SK-N-SH treated with all-trans-retinoic acid at 6 μM for 48 hours (cell line): Measurements from ENCODE around the gene GXYLT2.

ENCODE experiments used
- ATAC-seq: fragments of 200-7000 bp; cut with Tn5 transposase; 3 replicates; pipeline ENCODE4 v1.9.1; 2020; ENCODE audit warnings: mild to moderate bottlenecking, moderate library complexity
- ARNTL ChIP-seq: fragments of 450-650 bp; formaldehyde crosslinking; IDR thresholded peaks from 2 replicates; pipeline ENCODE4 v1.5.0; 2020; ENCODE audit warnings: low read depth, mild to moderate bottlenecking, moderate library complexity, borderline replicate concordance
- BACH2 ChIP-seq: fragments of 250-450 bp; sonication (Bioruptor Pico); IDR thresholded peaks from 2 replicates; pipeline ENCODE4 v1.9.0; 2021; ENCODE audit warnings: mild to moderate bottlenecking, borderline replicate concordance
- CREB5 ChIP-seq: fragments of 250-450 bp; sonication (Bioruptor Pico); IDR thresholded peaks from 2 replicates; pipeline ENCODE4 v1.5.1; 2020; ENCODE audit warnings: low read depth, mild to moderate bottlenecking, moderate library complexity
- CSDC2 ChIP-seq: fragments of 250-450 bp; sonication (Bioruptor Pico); IDR thresholded peaks from 2 replicates; pipeline ENCODE4 v1.5.0; 2020; ENCODE audit warnings: mild to moderate bottlenecking, moderate library complexity
- ESRRG ChIP-seq: fragments of 250-450 bp; sonication (Bioruptor Pico); IDR thresholded peaks from 2 replicates; pipeline ENCODE4 v1.6.1; 2021; ENCODE audit warnings: mild to moderate bottlenecking
- GLIS3 ChIP-seq: fragments of 250-450 bp; sonication (Bioruptor Pico); IDR thresholded peaks from 2 replicates; pipeline ENCODE4 v1.5.0; 2020; ENCODE audit warnings: mild to moderate bottlenecking, moderate library complexity
- OSR1 ChIP-seq: fragments of 250-450 bp; sonication (Bioruptor Pico); IDR thresholded peaks from 2 replicates; pipeline ENCODE4 v1.8.0; 2022; ENCODE audit warnings: moderate library complexity, mild to moderate bottlenecking, inconsistent platforms
- POU6F1 ChIP-seq: fragments of 250-450 bp; sonication (Bioruptor Pico); IDR thresholded peaks from 2 replicates; pipeline ENCODE4 v1.8.0; 2021; ENCODE audit warnings: low read depth, mild to moderate bottlenecking, moderate library complexity, borderline replicate concordance
- RARB ChIP-seq: fragments of 250-450 bp; sonication (Bioruptor Pico); IDR thresholded peaks from 2 replicates; pipeline ENCODE4 v1.8.0; 2021; ENCODE audit warnings: mild to moderate bottlenecking, moderate library complexity
- SNAI2 ChIP-seq: fragments of 250-450 bp; sonication (Bioruptor Pico); IDR thresholded peaks from 2 replicates; pipeline ENCODE4 v1.5.0; 2020; ENCODE audit warnings: mild to moderate bottlenecking, moderate library complexity
- TCF4 ChIP-seq: fragments of 250-450 bp; sonication (Bioruptor Pico); IDR thresholded peaks from 2 replicates; pipeline ENCODE4 v1.8.0; 2021; ENCODE audit warnings: mild to moderate bottlenecking, moderate library complexity, borderline replicate concordance
- TSHZ2 ChIP-seq: fragments of 250-450 bp; sonication (Bioruptor Pico); IDR thresholded peaks from 2 replicates; pipeline ENCODE4 v1.5.0; 2020; ENCODE audit warnings: mild to moderate bottlenecking, moderate library complexity
- ZC3H10 ChIP-seq: fragments of 250-450 bp; sonication (Bioruptor Pico); IDR thresholded peaks from 2 replicates; pipeline ENCODE4 v1.5.1; 2021; ENCODE audit warnings: mild to moderate bottlenecking, moderate library complexity
- ZFP3 ChIP-seq: fragments of 250-450 bp; sonication (Bioruptor Pico); IDR thresholded peaks from 2 replicates; pipeline ENCODE4 v1.5.0; 2020; ENCODE audit warnings: mild to moderate bottlenecking, moderate library complexity
- ZFP30 ChIP-seq: fragments of 450-650 bp; formaldehyde crosslinking; IDR thresholded peaks from 2 replicates; pipeline ENCODE4 v1.5.0; 2022; ENCODE audit warnings: mild to moderate bottlenecking, moderate library complexity
- ZNF565 ChIP-seq: fragments of 450-650 bp; formaldehyde crosslinking; conservative IDR thresholded peaks from 2 replicates; pipeline ENCODE4 v1.5.0; 2020; ENCODE audit warnings: low read depth, mild to moderate bottlenecking, moderate library complexity
- ZNF70 ChIP-seq: fragments of 450-650 bp; formaldehyde crosslinking; IDR thresholded peaks from 2 replicates; pipeline ENCODE4 v1.5.0; 2020; ENCODE audit warnings: mild to moderate bottlenecking, moderate library complexity
- ZNF8 ChIP-seq: fragments of 450-650 bp; formaldehyde crosslinking; IDR thresholded peaks from 2 replicates; pipeline ENCODE4 v1.5.0; 2020; ENCODE audit warnings: mild to moderate bottlenecking, moderate library complexity
- TF ChIP-seq, protein P1 (sequence below): fragments of 250-450 bp; sonication (Bioruptor Pico); IDR thresholded peaks from 2 replicates; pipeline ENCODE4 v1.5.1; 2021; ENCODE audit warnings: mild to moderate bottlenecking, moderate library complexity
- TF ChIP-seq, protein P2 (sequence below): fragments of 250-450 bp; sonication (Bioruptor Pico); IDR thresholded peaks from 2 replicates; pipeline ENCODE4 v1.8.0; 2020; ENCODE audit warnings: mild to moderate bottlenecking, moderate library complexity, borderline replicate concordance

Gene GXYLT2

DNA sequence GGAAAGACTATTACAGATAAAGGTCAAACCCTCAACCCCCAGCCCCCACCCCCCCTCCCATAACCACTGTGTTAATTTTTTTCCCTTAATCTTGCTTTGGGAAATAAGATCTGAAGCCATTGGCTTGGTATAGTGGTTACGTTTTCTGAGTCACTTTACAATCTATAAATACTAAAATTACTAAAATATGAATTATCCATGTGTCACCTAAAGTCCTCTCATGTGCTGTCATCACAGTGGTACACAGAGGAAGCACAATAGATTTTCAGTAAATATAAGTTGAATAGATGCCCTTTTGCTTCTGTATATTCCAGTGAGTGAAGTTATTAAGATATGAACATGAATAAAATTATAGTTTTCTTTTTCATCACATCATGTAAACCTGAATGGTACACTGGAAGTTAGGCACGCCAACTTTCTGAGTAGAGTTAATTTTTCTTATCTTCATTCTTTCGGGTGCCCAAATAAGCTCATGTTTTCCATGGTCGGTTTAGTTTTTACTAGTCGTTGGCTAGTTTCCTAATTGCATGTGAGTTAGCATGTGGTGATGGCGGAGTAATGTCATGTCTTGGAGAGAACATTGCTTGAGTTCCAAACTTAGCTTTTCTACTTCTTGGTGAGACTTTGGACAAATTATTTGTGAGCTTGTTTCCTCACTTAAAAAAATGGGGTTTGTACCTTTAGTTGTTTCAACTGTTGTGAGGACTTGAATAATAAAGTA is 120.3 kb downstream of the GXYLT2 start:
- no peak for ATAC-seq
- TF ChIP-seq ZNF70 (CRISPR knock-in tag) (no peak), POU6F1 (no peak), TCF4 (CRISPR knock-in tag) (no peak), ARNTL (no peak), ZFP3 (no peak), ZNF8 (no peak), ZFP30 (CRISPR knock-in tag) (no peak)
- TF ChIP-seq, protein P1, sequence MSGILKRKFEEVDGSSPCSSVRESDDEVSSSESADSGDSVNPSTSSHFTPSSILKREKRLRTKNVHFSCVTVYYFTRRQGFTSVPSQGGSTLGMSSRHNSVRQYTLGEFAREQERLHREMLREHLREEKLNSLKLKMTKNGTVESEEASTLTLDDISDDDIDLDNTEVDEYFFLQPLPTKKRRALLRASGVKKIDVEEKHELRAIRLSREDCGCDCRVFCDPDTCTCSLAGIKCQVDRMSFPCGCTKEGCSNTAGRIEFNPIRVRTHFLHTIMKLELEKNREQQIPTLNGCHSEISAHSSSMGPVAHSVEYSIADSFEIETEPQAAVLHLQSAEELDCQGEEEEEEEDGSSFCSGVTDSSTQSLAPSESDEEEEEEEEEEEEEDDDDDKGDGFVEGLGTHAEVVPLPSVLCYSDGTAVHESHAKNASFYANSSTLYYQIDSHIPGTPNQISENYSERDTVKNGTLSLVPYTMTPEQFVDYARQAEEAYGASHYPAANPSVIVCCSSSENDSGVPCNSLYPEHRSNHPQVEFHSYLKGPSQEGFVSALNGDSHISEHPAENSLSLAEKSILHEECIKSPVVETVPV (CRISPR knock-in tag) = no peak
- TF ChIP-seq, protein P2, sequence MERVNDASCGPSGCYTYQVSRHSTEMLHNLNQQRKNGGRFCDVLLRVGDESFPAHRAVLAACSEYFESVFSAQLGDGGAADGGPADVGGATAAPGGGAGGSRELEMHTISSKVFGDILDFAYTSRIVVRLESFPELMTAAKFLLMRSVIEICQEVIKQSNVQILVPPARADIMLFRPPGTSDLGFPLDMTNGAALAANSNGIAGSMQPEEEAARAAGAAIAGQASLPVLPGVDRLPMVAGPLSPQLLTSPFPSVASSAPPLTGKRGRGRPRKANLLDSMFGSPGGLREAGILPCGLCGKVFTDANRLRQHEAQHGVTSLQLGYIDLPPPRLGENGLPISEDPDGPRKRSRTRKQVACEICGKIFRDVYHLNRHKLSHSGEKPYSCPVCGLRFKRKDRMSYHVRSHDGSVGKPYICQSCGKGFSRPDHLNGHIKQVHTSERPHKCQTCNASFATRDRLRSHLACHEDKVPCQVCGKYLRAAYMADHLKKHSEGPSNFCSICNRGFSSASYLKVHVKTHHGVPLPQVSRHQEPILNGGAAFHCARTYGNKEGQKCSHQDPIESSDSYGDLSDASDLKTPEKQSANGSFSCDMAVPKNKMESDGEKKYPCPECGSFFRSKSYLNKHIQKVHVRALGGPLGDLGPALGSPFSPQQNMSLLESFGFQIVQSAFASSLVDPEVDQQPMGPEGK (CRISPR knock-in tag) = no peak
- TF ChIP-seq, all 23 proteins: peak for 0

DNA sequence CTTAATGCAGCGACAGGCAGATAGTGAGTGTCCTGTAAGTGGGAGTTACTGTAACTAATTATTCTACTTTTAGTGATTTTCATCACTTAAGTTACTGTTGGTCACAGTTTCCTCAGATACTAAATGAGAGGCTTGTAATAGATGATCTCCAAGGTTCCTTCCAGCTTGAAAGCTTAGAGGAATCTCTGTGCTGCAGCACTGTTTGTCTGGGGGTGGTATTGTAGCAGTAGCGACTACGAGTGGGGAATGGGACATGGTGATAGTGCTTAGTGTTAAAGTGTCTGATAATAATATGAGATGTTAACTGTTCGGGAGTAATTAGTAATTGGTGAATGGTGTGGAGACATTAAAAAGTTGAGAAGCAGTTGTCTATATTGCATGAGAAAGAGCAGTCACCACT is 121.2 kb downstream of the GXYLT2 start:
- TF ChIP-seq CREB5 (CRISPR knock-in tag) (no peak), CSDC2 (CRISPR knock-in tag) (no peak), POU6F1 (no peak), RARB (CRISPR knock-in tag) (no peak), ESRRG (no peak), SNAI2 (CRISPR knock-in tag) (no peak), GLIS3 (no peak), ZFP3 (no peak), OSR1 (CRISPR knock-in tag) (no peak)
- TF ChIP-seq, protein P2 (CRISPR knock-in tag) = no peak
- TF ChIP-seq, protein P1 (CRISPR knock-in tag) = no peak
- no peak for ATAC-seq

DNA sequence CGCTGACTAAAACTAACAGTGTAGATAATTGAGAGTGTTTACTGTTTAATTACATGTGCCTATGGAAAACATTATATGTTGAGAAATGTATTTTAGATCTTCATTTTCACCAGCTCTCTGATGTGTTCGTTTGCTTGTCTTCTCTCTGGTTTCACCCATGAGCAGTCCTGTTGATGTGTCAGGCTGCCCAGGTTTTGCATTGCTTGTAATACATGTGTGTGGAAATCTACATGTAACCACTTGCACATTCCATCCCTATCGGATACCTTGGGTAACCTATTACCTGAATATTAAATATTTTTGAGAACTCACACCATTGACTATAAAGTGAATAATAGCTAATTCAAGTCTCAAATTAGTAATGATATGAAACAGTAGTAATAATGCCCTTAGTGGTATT is 121.9 kb downstream of the GXYLT2 start:
- no peak for ATAC-seq
- TF ChIP-seq TCF4 (CRISPR knock-in tag) (no peak), BACH2 (CRISPR knock-in tag) (no peak), CREB5 (CRISPR knock-in tag) (no peak), ARNTL (no peak), OSR1 (CRISPR knock-in tag) (no peak), SNAI2 (CRISPR knock-in tag) (no peak), ZC3H10 (CRISPR knock-in tag) (no peak), ZFP3 (no peak), RARB (CRISPR knock-in tag) (no peak), ZNF565 (CRISPR knock-in tag) (no peak), ZNF70 (CRISPR knock-in tag) (no peak), TSHZ2 (CRISPR knock-in tag) (no peak)
